Left ventricle myocardium inferior (tissue), 1 donor: ENCODE results near the gene WDR11. TPM values are rescaled to one million over a fixed set of nuclear protein-coding genes. Genes with fewer than 3 reads are reported as not detected.
A peak's percentile ranks its signal among the peaks of the same experiment; 100 is the strongest.

Experiments used
- DNase-seq: peaks from one replicate; pipeline ENCODE4 v3.0.0-alpha.2; 2020
- H3K27ac ChIP-seq: fragments of 200-600 bp; replicated peaks from 2 replicates; pipeline ENCODE4 v1.8.0; 2021
- H3K27me3 ChIP-seq: fragments of 200-600 bp; 2 replicates; pipeline ENCODE4 v1.8.0; 2021; ENCODE audit warnings: low read depth
- H3K36me3 ChIP-seq: fragments of 200-600 bp; 2 replicates; pipeline ENCODE4 v1.8.0; 2021
- H3K4me1 ChIP-seq: fragments of 200-600 bp; 2 replicates; pipeline ENCODE4 v1.8.0; 2021
- H3K4me3 ChIP-seq: fragments of 200-600 bp; 2 replicates; pipeline ENCODE4 v1.8.0; 2021; ENCODE audit warnings: mild to moderate bottlenecking, moderate library complexity
- H3K9me3 ChIP-seq: fragments of 200-600 bp; replicated peaks from 2 replicates; pipeline ENCODE4 v1.8.0; 2021
- CTCF ChIP-seq: fragments of 200-600 bp; IDR thresholded peaks from 2 replicates; pipeline ENCODE4 v1.8.0; 2021; ENCODE audit warnings: antibody characterized with exemption, mild to moderate bottlenecking, borderline replicate concordance
- intact Hi-C: fragments of 100-400 bp; cut with micrococcal nuclease; formaldehyde crosslinking; loops from one replicate; pipeline ENCODE4 v1.11.0; 2022
- long read RNA-seq: library from polyadenylated mRNA; unstranded; transcript quantifications from one replicate; pipeline ENCODE4 v2.0.0, GENCODE V29; 2021
- total RNA-seq: library from RNA; stranded (reverse); fragmentation: NEBNext Ultra II Directional; extraction: Animal tissue kit (Norgen Biotek cat#: 25700); gene quantifications from one replicate; pipeline ENCODE4 v1.2.1, GENCODE V29; 2021
- donor health status: DM: no; HTN: yes; CAD: no; lungs with severe emphysema.

Gene WDR11
- 11.2 TPM for total RNA-seq
- long read RNA-seq, full-length matches to known transcripts = 4 of 12 reads
- long read RNA-seq, partial matches to known transcripts = 3 of 12 reads
- long read RNA-seq, other reads (novel, unspliced or antisense) = 5 of 12 reads

DNA sequence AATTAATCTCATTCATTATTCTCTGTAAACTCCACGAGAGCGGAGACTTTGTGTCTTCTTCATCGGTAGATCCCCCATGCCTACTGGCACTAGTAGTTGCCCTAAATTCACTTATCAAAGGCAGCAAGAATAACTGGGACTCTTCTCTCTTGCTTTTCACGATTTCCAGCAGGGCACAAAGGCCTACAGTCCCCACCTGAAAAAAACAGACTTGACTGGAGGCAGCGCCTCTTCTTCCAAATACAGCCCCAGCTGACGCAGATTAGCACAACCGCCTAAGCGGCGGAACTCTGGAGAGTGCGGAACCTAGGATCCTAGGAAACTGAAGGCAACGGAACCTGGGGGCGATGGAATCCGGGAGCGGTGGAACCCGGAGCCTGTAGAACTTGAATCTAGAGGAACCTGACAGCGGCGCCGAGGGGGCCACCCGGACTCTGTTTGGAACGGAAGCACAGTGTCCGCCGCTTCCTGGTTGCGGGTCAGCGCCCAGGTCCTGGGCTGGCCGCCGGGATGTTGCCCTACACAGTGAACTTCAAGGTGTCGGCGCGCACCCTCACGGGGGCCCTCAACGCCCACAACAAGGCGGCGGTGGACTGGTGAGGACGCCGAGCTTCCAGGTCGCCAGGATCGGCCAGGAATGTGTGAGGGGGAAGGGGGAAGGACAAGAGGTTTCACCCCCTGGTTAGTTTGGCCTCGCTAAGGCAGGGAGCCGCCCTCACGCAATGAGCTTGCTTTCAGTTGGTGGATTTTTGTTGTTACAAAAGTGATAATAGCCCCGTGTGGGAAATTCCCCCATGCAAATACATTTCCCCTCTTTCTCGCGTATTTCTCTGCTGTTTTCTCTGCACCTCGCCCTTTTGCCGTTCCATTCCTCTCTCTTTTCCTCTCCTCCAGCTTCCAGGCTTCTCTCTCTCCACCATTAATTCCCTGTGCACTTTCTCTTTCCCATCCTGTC is at the start of gene WDR11:
WDR11 (plus strand) TSS at position 452 of the 955 bp plus-strand sequence; CDS start at position 511, 59 bp downstream.
- H3K4me3 ChIP-seq = peak within 1 kb of the TSS; percentile 81
- H3K27me3 ChIP-seq = no peaks in the 10 kb centered on the region
- peaks cover 11% of the 10 kb centered on the region for H3K9me3 ChIP-seq
- H3K4me1 ChIP-seq = peaks cover 35% of the 10 kb centered on the region
- DNase-seq = peak; percentile 89
- H3K27ac ChIP-seq = peak within 1 kb of the TSS; percentile 87
- TF ChIP-seq CTCF = no peak
- H3K36me3 ChIP-seq = peaks cover 35% of the 10 kb centered on the region
- intact Hi-C loops = no loop called here

GRCh38 chr10:120802935-120803334 is 48.2 kb upstream of the WDR11 start:
- no peaks in the 10 kb centered on the region for H3K9me3 ChIP-seq
- H3K36me3 ChIP-seq = no peaks in the 10 kb centered on the region
- intact Hi-C loops = no loop called here
- no peak overlapping the region for H3K4me3 ChIP-seq
- H3K27ac ChIP-seq = no peak overlapping the region
- H3K4me1 ChIP-seq = no peaks in the 10 kb centered on the region
- no peak for DNase-seq
- no peak for TF ChIP-seq CTCF
- H3K27me3 ChIP-seq = no peaks in the 10 kb centered on the region

GRCh38 chr10:120803972-120804371 is 47.2 kb upstream of the WDR11 start:
- Histone ChIP-seq H3K27me3 (no peaks in the 10 kb centered on the region), H3K27ac (no peak overlapping the region), H3K4me1 (no peaks in the 10 kb centered on the region), H3K9me3 (no peaks in the 10 kb centered on the region), H3K36me3 (no peaks in the 10 kb centered on the region), H3K4me3 (no peak overlapping the region)
- TF ChIP-seq CTCF = no peak
- DNase-seq = no peak
- intact Hi-C loops = no loop called here

GRCh38 chr10:120805014-120805812 is 45.9 kb upstream of the WDR11 start:
- intact Hi-C loops = no loop called here

More at GRCh38 chr10:120805014-120805812, 45.9 kb upstream of the WDR11 start:
- Histone ChIP-seq H3K9me3 (no peaks in the 10 kb centered on the region), H3K27me3 (no peaks in the 10 kb centered on the region), H3K4me1 (no peaks in the 10 kb centered on the region), H3K36me3 (no peaks in the 10 kb centered on the region), H3K27ac (no peak overlapping the region), H3K4me3 (no peak overlapping the region)
- no peak for TF ChIP-seq CTCF
- DNase-seq = no peak
